ENCODE data around the gene RBM20. TPM values are rescaled to one million over a fixed set of nuclear protein-coding genes. Genes with fewer than 3 reads are reported as not detected.

The RBM20 gene
- total RNA-seq, 1 experiment from 2014 or later = 0.17 TPM

DNA sequence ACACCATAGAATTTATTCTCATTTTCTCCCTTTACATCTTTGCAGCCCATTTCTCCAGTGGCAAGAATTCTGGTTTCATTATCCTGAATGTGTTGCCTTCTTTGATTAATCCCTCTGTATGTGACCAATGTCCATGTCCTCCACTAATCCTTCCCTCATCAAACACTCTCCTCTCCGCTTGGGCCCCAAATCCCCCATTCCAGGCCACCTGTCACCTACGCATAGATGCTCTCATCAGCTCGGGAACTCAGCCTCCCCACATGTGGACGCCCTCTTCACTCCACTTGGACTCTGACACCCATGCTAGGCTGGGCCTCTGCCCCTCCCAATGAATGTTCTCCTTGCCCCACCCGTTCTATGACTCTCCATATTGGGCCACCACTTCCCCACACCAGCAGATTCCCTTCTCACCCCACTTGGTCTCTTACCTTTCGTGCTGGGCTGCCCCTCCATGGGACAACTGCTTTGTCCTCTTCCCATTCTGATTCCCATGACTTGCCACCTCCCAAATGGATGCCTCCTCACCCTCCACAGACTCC, 18.7 kb upstream of the RBM20 start:
- Histone ChIP-seq H2BK20ac (ENCODE audit: low read depth, low read length, poor library complexity, severe bottlenecking) (no peak overlapping the region), H2BK5ac (ENCODE audit: insufficient read length, low read length) (no peak overlapping the region), H4K8ac (replicated peaks; ENCODE audit: insufficient read length, low read depth, low read length) (no peak overlapping the region), H3K79me2 (ENCODE audit: insufficient read depth, low read length) (no peaks in the 10 kb centered on the region), H3K18ac (ENCODE audit: insufficient read length, low read depth, low read length) (no peak overlapping the region), H4K20me1 (ENCODE audit: control insufficient read depth, insufficient read depth, insufficient read length) (no peaks in the 10 kb centered on the region), H3K4me2 (ENCODE audit: insufficient read depth, insufficient read length, low read length) (no peak overlapping the region), H2AFZ (ENCODE audit: low read length) (no peak overlapping the region), H3K23me2 (ENCODE audit: insufficient read length, low read depth, low read length, poor library complexity, severe bottlenecking) (no peaks in the 10 kb centered on the region), H3K9ac (ENCODE audit: extremely low read depth, insufficient read length, low read length) (no peak overlapping the region), H3K4ac (ENCODE audit: low read depth, low read length) (no peak overlapping the region), H4K5ac (ENCODE audit: insufficient read length, low read depth, low read length) (no peak overlapping the region), H3K27me3 (ENCODE audit: insufficient read depth, low read length) (no peaks in the 10 kb centered on the region), H3K9me3 (ENCODE audit: control insufficient read depth, low read depth, low read length) (no peaks in the 10 kb centered on the region), H3K56ac (ENCODE audit: insufficient read length, low read depth, low read length) (no peak overlapping the region), H3K79me1 (ENCODE audit: insufficient read depth, low read depth, low read length, poor library complexity, severe bottlenecking) (no peaks in the 10 kb centered on the region), H3K4me1 (ENCODE audit: insufficient read depth, low read length) (no peaks in the 10 kb centered on the region; the same call in 1 of the 2 replicates), H3T11ph (ENCODE audit: low read length) (no peak overlapping the region), H4K91ac (ENCODE audit: insufficient read length, low read depth, low read length) (no peak overlapping the region), H2BK15ac (ENCODE audit: low read depth, low read length) (no peak overlapping the region), H3K14ac (ENCODE audit: insufficient read depth, low read length) (no peak overlapping the region; the same call in 1 of the 2 replicates), H2AK5ac (ENCODE audit: insufficient read length, low read length) (no peak overlapping the region), H2BK120ac (ENCODE audit: low read depth, low read length, poor library complexity, severe bottlenecking) (no peak overlapping the region), H3K27ac (ENCODE audit: insufficient read length, low read depth, low read length) (no peak overlapping the region), H3K23ac (ENCODE audit: insufficient read length, low read depth, low read length) (no peak overlapping the region), H2BK12ac (ENCODE audit: insufficient read length, low read depth, low read length) (no peak overlapping the region)
- H3K27me3 Mint-ChIP-seq (ENCODE audit: low read depth) = no peaks in the 10 kb centered on the region; the same call in 1 of the 2 replicates
- no peak overlapping the region for H3K4me3 Mint-ChIP-seq
- peaks cover 19 to 20% of the 10 kb centered on the region in 2 experiments for H3K4me1 Mint-ChIP-seq
- TF ChIP-seq, protein P1, sequence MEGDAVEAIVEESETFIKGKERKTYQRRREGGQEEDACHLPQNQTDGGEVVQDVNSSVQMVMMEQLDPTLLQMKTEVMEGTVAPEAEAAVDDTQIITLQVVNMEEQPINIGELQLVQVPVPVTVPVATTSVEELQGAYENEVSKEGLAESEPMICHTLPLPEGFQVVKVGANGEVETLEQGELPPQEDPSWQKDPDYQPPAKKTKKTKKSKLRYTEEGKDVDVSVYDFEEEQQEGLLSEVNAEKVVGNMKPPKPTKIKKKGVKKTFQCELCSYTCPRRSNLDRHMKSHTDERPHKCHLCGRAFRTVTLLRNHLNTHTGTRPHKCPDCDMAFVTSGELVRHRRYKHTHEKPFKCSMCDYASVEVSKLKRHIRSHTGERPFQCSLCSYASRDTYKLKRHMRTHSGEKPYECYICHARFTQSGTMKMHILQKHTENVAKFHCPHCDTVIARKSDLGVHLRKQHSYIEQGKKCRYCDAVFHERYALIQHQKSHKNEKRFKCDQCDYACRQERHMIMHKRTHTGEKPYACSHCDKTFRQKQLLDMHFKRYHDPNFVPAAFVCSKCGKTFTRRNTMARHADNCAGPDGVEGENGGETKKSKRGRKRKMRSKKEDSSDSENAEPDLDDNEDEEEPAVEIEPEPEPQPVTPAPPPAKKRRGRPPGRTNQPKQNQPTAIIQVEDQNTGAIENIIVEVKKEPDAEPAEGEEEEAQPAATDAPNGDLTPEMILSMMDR (conservative IDR thresholded peaks at IDR 0.05) = no peak
- DNase-seq = no peak
- no peak overlapping the region; a peak in 1 of 7 replicates for H3K27ac Mint-ChIP-seq
- WGBS (ENCODE audit: extremely low coverage, insufficient read length, low lambda C conversion rate) = no CpG with 5 or more reads among the region's 6 CpGs
- no peaks in the 10 kb centered on the region for H3K9me3 Mint-ChIP-seq
- H3K36me3 Mint-ChIP-seq (ENCODE audit: insufficient read depth in 1 of 3, low read depth in 3 of 3) = no peaks in the 10 kb centered on the region; a peak in 1 of 7 replicates
